IPS-18c (cell line): ENCODE data around the gene HOXA3.

Experiments used
- H3K4me3 ChIP-seq: 2 replicates; pipeline ENCODE4 v1.7.0; 2013; ENCODE audit warnings: low read depth, mild to moderate bottlenecking, low read length, moderate library complexity; ENCODE audit not compliant: insufficient read depth
- H3K9me3 ChIP-seq: one replicate; pipeline ENCODE4 v1.6.1; 2013; ENCODE audit warnings: mild to moderate bottlenecking, low read length, moderate library complexity; ENCODE audit not compliant: control insufficient read depth, insufficient read depth

The HOXA3 gene

GRCh38 chr7:27118580-27118979 lies 33.8 kb downstream of the HOXA3 start:
- H3K9me3 ChIP-seq: peaks cover 10% of the 10 kb centered on the region
- no peak overlapping the region for H3K4me3 ChIP-seq

- H3K4me3 ChIP-seq: no peak overlapping the region
- H3K9me3 ChIP-seq: peaks cover 10% of the 10 kb centered on the region
Measured at GRCh38 chr7:27117887-27118491, 34.4 kb downstream of the HOXA3 start.

- Histone ChIP-seq H3K4me3 (no peak overlapping the region), H3K9me3 (peaks cover 10% of the 10 kb centered on the region)
Measured at GRCh38 chr7:27116962-27117886, 35.2 kb downstream of the HOXA3 start.

GRCh38 chr7:27116031-27116961 lies 36.1 kb downstream of the HOXA3 start:
- Histone ChIP-seq H3K4me3 (no peak overlapping the region), H3K9me3 (peaks cover 10% of the 10 kb centered on the region)

GRCh38 chr7:27115221-27116026 lies 37.0 kb downstream of the HOXA3 start:
- Histone ChIP-seq H3K9me3 (peaks cover 10% of the 10 kb centered on the region), H3K4me3 (no peak overlapping the region)

- H3K4me3 ChIP-seq: no peak overlapping the region
Measured at GRCh38 chr7:27114881-27115220, 37.5 kb downstream of the HOXA3 start.

GRCh38 chr7:27113991-27114769 lies 38.2 kb downstream of the HOXA3 start:
- Histone ChIP-seq H3K4me3 (no peak overlapping the region), H3K9me3 (peaks cover 10% of the 10 kb centered on the region)

More at GRCh38 chr7:27114881-27115220, 37.5 kb downstream of the HOXA3 start:
- peaks cover 10% of the 10 kb centered on the region for H3K9me3 ChIP-seq

GRCh38 chr7:27112955-27113949 lies 39.1 kb downstream of the HOXA3 start:
- Histone ChIP-seq H3K9me3 (peaks cover 10% of the 10 kb centered on the region), H3K4me3 (peak overlapping the region; percentile 25)

- no peak overlapping the region for H3K4me3 ChIP-seq
- H3K9me3 ChIP-seq: peaks cover 10% of the 10 kb centered on the region
Measured at GRCh38 chr7:27112361-27112760, 40.0 kb downstream of the HOXA3 start.

GRCh38 chr7:27111751-27112277 lies 40.6 kb downstream of the HOXA3 start:
- peaks cover 10% of the 10 kb centered on the region for H3K9me3 ChIP-seq

GRCh38 chr7:27111042-27111750 lies 41.2 kb downstream of the HOXA3 start:
- Histone ChIP-seq H3K9me3 (peaks cover 10% of the 10 kb centered on the region), H3K4me3 (no peak overlapping the region)

More at GRCh38 chr7:27111751-27112277, 40.6 kb downstream of the HOXA3 start:
- H3K4me3 ChIP-seq: no peak overlapping the region

GRCh38 chr7:27110186-27111031 lies 42.0 kb downstream of the HOXA3 start:
- Histone ChIP-seq H3K9me3 (peaks cover 2% of the 10 kb centered on the region), H3K4me3 (peak overlapping the region; percentile 40; the same call in 1 of the 2 replicates)

GRCh38 chr7:27109466-27110185 lies 42.8 kb downstream of the HOXA3 start:
- no peak overlapping the region for H3K4me3 ChIP-seq

More at GRCh38 chr7:27109466-27110185, 42.8 kb downstream of the HOXA3 start:
- peaks cover 2% of the 10 kb centered on the region for H3K9me3 ChIP-seq
